K562 (cell line): ENCODE data around the gene ZNF622.

Experiments used
- BACH1 ChIP-seq: fragments of 200-800 bp; sonication (Bioruptor generic); IDR thresholded peaks from 2 replicates; pipeline ENCODE4 v1.6.1; 2016; ENCODE audit warnings: missing genetic modification characterization, missing compliant biosample characterization
- ELF1 ChIP-seq: fragments of 200-800 bp; sonication (Bioruptor generic); IDR thresholded peaks from 2 replicates; pipeline ENCODE4 v1.6.1; 2016; ENCODE audit warnings: missing genetic modification characterization, missing compliant biosample characterization
- EZH2 ChIP-seq: IDR thresholded peaks from 2 replicates; pipeline ENCODE4 v1.6.1; 2012; ENCODE audit warnings: low read depth, mild to moderate bottlenecking, inconsistent platforms, low read length, borderline replicate concordance
- PCBP1 ChIP-seq: fragments of 200-400 bp; formaldehyde crosslinking; IDR thresholded peaks from 2 replicates; pipeline ENCODE4 v1.6.1; 2018; ENCODE audit warnings: mild to moderate bottlenecking, low read depth, low read length; ENCODE audit not compliant: poor library complexity, severe bottlenecking
- RBBP5 ChIP-seq: fragments of 200-600 bp; sonication (generic); IDR thresholded peaks from 2 replicates; pipeline ENCODE4 v1.6.1; 2012; ENCODE audit warnings: borderline replicate concordance, mild to moderate bottlenecking, low read length, control low read depth, inconsistent platforms; ENCODE audit not compliant: insufficient read depth, poor library complexity, severe bottlenecking
- RBM22 ChIP-seq: fragments of 200-400 bp; formaldehyde crosslinking; IDR thresholded peaks from 2 replicates; pipeline ENCODE4 v1.6.1; 2018; ENCODE audit warnings: low read length, low read depth; ENCODE audit not compliant: poor library complexity, severe bottlenecking
- ZFP1 ChIP-seq: fragments of 450-650 bp; formaldehyde crosslinking; IDR thresholded peaks from 2 replicates; pipeline ENCODE4 v1.4.0; 2020; ENCODE audit warnings: mild to moderate bottlenecking, mixed read lengths
- ZFX ChIP-seq: sonication (generic); formaldehyde crosslinking; IDR thresholded peaks from 2 replicates; pipeline ENCODE4 v1.8.0; 2022; ENCODE audit warnings: mild to moderate bottlenecking, missing genetic modification reagents, moderate library complexity
- ZNF274 ChIP-seq: IDR thresholded peaks from 2 replicates; pipeline ENCODE4 v1.6.1; 2011; ENCODE audit warnings: low read depth, mild to moderate bottlenecking, low read length, moderate library complexity, borderline replicate concordance
- TF ChIP-seq, protein P1 (sequence below), 3 experiments: IDR thresholded peaks in 2 of 3; conservative IDR thresholded peaks in 1 of 3; 2 replicates each; pipeline ENCODE4 v1.5.1; 2011 to 2012; ENCODE audit warnings: low read length in 3 of 3, mild to moderate bottlenecking in 3 of 3, control low read depth in 2 of 3, improper control_type of control experiment in 1 of 3, inconsistent platforms in 1 of 3, low read depth in 1 of 3, mixed read lengths in 1 of 3, moderate library complexity in 1 of 3; ENCODE audit not compliant: insufficient read depth in 2 of 3
- TF ChIP-seq, protein P2 (sequence below): fragments of 250-450 bp; sonication (Bioruptor Pico); IDR thresholded peaks from 2 replicates; pipeline ENCODE4 v1.5.0; 2020; ENCODE audit warnings: mild to moderate bottlenecking, borderline replicate concordance
- TF ChIP-seq, protein P3 (sequence below): sonication (generic); formaldehyde crosslinking; IDR thresholded peaks from 2 replicates; pipeline ENCODE4 v1.8.1; 2023; ENCODE audit warnings: mild to moderate bottlenecking, missing genetic modification reagents
- TF ChIP-seq, protein P4 (sequence below): sonication (generic); formaldehyde crosslinking; IDR thresholded peaks from 2 replicates; pipeline ENCODE4 v1.8.1; 2022; ENCODE audit warnings: missing genetic modification reagents

DNA sequence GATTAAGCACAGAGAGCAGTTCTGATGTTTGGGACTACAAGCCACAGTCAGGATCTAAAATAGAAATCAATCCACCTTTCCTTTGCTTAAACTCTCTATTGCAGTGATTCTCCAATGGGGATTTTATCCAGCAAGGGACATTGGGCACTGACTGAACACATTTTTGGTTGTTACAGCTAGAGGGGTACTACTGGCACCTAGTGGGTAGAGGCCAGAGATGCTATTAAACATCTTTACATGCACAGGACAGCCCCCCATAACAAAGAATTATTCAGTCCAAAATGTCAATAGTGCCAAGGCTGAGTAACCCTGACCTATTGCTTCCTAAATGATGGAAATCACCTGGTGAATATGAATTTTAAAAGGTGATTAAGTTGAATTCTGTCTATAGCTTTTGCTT lies 12.0 kb downstream of the ZNF622 start:
- TF ChIP-seq RBM22: no peak
- TF ChIP-seq ELF1 (tag): no peak
- no peak for TF ChIP-seq ZNF274
- TF ChIP-seq EZH2: no peak
- TF ChIP-seq BACH1 (tag): no peak
- TF ChIP-seq, protein P1, sequence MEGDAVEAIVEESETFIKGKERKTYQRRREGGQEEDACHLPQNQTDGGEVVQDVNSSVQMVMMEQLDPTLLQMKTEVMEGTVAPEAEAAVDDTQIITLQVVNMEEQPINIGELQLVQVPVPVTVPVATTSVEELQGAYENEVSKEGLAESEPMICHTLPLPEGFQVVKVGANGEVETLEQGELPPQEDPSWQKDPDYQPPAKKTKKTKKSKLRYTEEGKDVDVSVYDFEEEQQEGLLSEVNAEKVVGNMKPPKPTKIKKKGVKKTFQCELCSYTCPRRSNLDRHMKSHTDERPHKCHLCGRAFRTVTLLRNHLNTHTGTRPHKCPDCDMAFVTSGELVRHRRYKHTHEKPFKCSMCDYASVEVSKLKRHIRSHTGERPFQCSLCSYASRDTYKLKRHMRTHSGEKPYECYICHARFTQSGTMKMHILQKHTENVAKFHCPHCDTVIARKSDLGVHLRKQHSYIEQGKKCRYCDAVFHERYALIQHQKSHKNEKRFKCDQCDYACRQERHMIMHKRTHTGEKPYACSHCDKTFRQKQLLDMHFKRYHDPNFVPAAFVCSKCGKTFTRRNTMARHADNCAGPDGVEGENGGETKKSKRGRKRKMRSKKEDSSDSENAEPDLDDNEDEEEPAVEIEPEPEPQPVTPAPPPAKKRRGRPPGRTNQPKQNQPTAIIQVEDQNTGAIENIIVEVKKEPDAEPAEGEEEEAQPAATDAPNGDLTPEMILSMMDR (IDR thresholded peaks at IDR 0.05 in 2 of 3, conservative IDR thresholded peaks at IDR 0.05 in 1 of 3; ENCODE audit: insufficient read depth in 2 of 3, low read depth in 1 of 3, low read length in 3 of 3): no peak
- TF ChIP-seq, protein P2, sequence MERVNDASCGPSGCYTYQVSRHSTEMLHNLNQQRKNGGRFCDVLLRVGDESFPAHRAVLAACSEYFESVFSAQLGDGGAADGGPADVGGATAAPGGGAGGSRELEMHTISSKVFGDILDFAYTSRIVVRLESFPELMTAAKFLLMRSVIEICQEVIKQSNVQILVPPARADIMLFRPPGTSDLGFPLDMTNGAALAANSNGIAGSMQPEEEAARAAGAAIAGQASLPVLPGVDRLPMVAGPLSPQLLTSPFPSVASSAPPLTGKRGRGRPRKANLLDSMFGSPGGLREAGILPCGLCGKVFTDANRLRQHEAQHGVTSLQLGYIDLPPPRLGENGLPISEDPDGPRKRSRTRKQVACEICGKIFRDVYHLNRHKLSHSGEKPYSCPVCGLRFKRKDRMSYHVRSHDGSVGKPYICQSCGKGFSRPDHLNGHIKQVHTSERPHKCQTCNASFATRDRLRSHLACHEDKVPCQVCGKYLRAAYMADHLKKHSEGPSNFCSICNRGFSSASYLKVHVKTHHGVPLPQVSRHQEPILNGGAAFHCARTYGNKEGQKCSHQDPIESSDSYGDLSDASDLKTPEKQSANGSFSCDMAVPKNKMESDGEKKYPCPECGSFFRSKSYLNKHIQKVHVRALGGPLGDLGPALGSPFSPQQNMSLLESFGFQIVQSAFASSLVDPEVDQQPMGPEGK (CRISPR knock-in tag): no peak
- TF ChIP-seq RBBP5: no peak
- no peak for TF ChIP-seq PCBP1
- TF ChIP-seq, protein P3, sequence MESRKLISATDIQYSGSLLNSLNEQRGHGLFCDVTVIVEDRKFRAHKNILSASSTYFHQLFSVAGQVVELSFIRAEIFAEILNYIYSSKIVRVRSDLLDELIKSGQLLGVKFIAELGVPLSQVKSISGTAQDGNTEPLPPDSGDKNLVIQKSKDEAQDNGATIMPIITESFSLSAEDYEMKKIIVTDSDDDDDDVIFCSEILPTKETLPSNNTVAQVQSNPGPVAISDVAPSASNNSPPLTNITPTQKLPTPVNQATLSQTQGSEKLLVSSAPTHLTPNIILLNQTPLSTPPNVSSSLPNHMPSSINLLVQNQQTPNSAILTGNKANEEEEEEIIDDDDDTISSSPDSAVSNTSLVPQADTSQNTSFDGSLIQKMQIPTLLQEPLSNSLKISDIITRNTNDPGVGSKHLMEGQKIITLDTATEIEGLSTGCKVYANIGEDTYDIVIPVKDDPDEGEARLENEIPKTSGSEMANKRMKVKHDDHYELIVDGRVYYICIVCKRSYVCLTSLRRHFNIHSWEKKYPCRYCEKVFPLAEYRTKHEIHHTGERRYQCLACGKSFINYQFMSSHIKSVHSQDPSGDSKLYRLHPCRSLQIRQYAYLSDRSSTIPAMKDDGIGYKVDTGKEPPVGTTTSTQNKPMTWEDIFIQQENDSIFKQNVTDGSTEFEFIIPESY (CRISPR knock-in tag): no peak
- TF ChIP-seq ZFX: no peak
- TF ChIP-seq ZFP1 (CRISPR knock-in tag): no peak
- TF ChIP-seq, protein P4, sequence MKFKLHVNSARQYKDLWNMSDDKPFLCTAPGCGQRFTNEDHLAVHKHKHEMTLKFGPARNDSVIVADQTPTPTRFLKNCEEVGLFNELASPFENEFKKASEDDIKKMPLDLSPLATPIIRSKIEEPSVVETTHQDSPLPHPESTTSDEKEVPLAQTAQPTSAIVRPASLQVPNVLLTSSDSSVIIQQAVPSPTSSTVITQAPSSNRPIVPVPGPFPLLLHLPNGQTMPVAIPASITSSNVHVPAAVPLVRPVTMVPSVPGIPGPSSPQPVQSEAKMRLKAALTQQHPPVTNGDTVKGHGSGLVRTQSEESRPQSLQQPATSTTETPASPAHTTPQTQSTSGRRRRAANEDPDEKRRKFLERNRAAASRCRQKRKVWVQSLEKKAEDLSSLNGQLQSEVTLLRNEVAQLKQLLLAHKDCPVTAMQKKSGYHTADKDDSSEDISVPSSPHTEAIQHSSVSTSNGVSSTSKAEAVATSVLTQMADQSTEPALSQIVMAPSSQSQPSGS (CRISPR knock-in tag): no peak
